ENCODE data around the gene LSM3. TPM values are rescaled to one million over a fixed set of nuclear protein-coding genes. Genes with fewer than 3 reads are reported as not detected.

Gene LSM3
- total RNA-seq, 1 donor from 2014 or later, result 13.2 TPM

GRCh38 chr3:14141602-14142341, 36.8 kb upstream of the LSM3 start:
- intact Hi-C loops (cut with DNase I), result loop anchor here (1.0 kb wide), 1 partner anchor 16 kb away; the partner anchor contains the start of gene TMEM43
- peak; percentile 86 for DNase-seq (ENCODE audit: low spot score)

GRCh38 chr3:14142567-14143270, 35.9 kb upstream of the LSM3 start:
- peak; percentile 66 for DNase-seq (ENCODE audit: low spot score)
- intact Hi-C loops (cut with DNase I), result loop anchor here (1.0 kb wide), 1 partner anchor 17 kb away; the partner anchor contains the start of gene TMEM43

GRCh38 chr3:14143271-14144225, 35.1 kb upstream of the LSM3 start:
- intact Hi-C loops (cut with DNase I), result loop anchor here (1.0 kb wide), 1 partner anchor 35 kb away; the partner anchor contains the start of genes LSM3 and XPC
- peak; percentile 62 for DNase-seq (ENCODE audit: low spot score)

- DNase-seq (ENCODE audit: low spot score), result peak; percentile 78
- intact Hi-C loops (cut with DNase I), result loop anchor here (1.0 kb wide), 1 partner anchor 34 kb away; the partner anchor contains the start of genes LSM3 and XPC
Observed at GRCh38 chr3:14144423-14145075, 34.1 kb upstream of the LSM3 start.

- DNase-seq (ENCODE audit: low spot score), result peak; percentile 73
- intact Hi-C loops (cut with DNase I), result no loop called here
Observed at GRCh38 chr3:14145236-14145635, 33.4 kb upstream of the LSM3 start.

GRCh38 chr3:14145670-14146380, 32.8 kb upstream of the LSM3 start:
- intact Hi-C loops (cut with DNase I), result no loop called here
- DNase-seq (ENCODE audit: low spot score), result peak; percentile 50

GRCh38 chr3:14146381-14147065, 32.1 kb upstream of the LSM3 start:
- peak; percentile 69 for DNase-seq (ENCODE audit: low spot score)
- intact Hi-C loops (cut with DNase I), result no loop called here

GRCh38 chr3:14147066-14147435, 31.6 kb upstream of the LSM3 start:
- intact Hi-C loops (cut with DNase I), result no loop called here
- peak; percentile 58 for DNase-seq (ENCODE audit: low spot score)

GRCh38 chr3:14147617-14148016, 31.0 kb upstream of the LSM3 start:
- DNase-seq (ENCODE audit: low spot score), result peak; percentile 54
- intact Hi-C loops (cut with DNase I), result no loop called here

- peak; percentile 68 for DNase-seq (ENCODE audit: low spot score)
- intact Hi-C loops (cut with DNase I), result no loop called here
Observed at GRCh38 chr3:14148041-14148985, 30.3 kb upstream of the LSM3 start.

GRCh38 chr3:14150078-14150477, 28.5 kb upstream of the LSM3 start:
- intact Hi-C loops (cut with DNase I), result no loop called here
- peak; percentile 70 for DNase-seq (ENCODE audit: low spot score)

- intact Hi-C loops (cut with DNase I), result no loop called here
- peak; percentile 66 for DNase-seq (ENCODE audit: low spot score)
Observed at GRCh38 chr3:14150491-14151230, 28.0 kb upstream of the LSM3 start.

- intact Hi-C loops (cut with DNase I), result no loop called here
- DNase-seq (ENCODE audit: low spot score), result peak; percentile 43
Observed at GRCh38 chr3:14151471-14152083, 27.0 kb upstream of the LSM3 start.

- peak; percentile 22 for DNase-seq (ENCODE audit: low spot score)
- intact Hi-C loops (cut with DNase I), result no loop called here
Observed at GRCh38 chr3:14152233-14152962, 26.2 kb upstream of the LSM3 start.

GRCh38 chr3:14152963-14153355, 25.7 kb upstream of the LSM3 start:
- intact Hi-C loops (cut with DNase I), result no loop called here
- peak; percentile 54 for DNase-seq (ENCODE audit: low spot score)

Measured in cardiac septum (tissue), 1 donor.